ENCODE results near the gene PSMG3.

DNA sequence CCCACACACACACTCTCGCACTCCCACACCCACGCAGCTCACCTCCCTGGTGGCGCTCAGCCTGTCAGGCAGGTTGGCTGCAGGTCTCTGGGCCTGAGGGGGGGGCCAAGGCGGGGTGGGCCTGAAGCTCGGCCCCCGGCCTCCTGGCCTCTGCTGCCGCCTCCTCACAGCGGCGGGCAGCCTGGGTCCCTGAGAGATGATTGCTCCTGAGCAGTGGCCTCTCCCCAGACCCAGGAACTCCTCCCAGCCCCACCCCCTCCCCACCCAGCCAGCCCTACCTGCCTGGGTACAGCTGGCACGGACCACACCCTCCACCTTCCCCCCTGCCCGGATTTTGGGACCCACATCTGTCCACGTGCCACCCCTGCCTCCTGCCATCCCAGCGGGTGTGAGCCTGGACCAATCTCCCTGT, 9.2 kb downstream of the PSMG3 start:
- TF ChIP-seq ZNF776 (tag by site-specific recombination; IDR thresholded peaks at IDR 0.05; ENCODE audit: borderline replicate concordance) = no peak
- TF ChIP-seq ZNF629 (tag by site-specific recombination; IDR thresholded peaks at IDR 0.05) = no peak
- no peak for TF ChIP-seq ZNF549 (tag by site-specific recombination; IDR thresholded peaks at IDR 0.05)
- TF ChIP-seq, protein P1, sequence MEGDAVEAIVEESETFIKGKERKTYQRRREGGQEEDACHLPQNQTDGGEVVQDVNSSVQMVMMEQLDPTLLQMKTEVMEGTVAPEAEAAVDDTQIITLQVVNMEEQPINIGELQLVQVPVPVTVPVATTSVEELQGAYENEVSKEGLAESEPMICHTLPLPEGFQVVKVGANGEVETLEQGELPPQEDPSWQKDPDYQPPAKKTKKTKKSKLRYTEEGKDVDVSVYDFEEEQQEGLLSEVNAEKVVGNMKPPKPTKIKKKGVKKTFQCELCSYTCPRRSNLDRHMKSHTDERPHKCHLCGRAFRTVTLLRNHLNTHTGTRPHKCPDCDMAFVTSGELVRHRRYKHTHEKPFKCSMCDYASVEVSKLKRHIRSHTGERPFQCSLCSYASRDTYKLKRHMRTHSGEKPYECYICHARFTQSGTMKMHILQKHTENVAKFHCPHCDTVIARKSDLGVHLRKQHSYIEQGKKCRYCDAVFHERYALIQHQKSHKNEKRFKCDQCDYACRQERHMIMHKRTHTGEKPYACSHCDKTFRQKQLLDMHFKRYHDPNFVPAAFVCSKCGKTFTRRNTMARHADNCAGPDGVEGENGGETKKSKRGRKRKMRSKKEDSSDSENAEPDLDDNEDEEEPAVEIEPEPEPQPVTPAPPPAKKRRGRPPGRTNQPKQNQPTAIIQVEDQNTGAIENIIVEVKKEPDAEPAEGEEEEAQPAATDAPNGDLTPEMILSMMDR (tag by site-specific recombination; IDR thresholded peaks at IDR 0.05) = no peak
- TF ChIP-seq ZNF777 (tag by site-specific recombination; IDR thresholded peaks at IDR 0.05; ENCODE audit: borderline replicate concordance) = no peak
- TF ChIP-seq ZFP37 (tag by site-specific recombination; IDR thresholded peaks at IDR 0.05) = no peak
- TF ChIP-seq ZNF23 (tag by site-specific recombination; IDR thresholded peaks at IDR 0.05; ENCODE audit: borderline replicate concordance) = no peak
- TF ChIP-seq ZNF274 (IDR thresholded peaks at IDR 0.05; ENCODE audit: low read length) = no peak
- no peak for TF ChIP-seq ZNF274 (tag by site-specific recombination; IDR thresholded peaks at IDR 0.05; ENCODE audit: borderline replicate concordance)
- no peak for TF ChIP-seq ZNF449 (tag by site-specific recombination; IDR thresholded peaks at IDR 0.05)
- no peak for TF ChIP-seq YY1 (tag by site-specific recombination; IDR thresholded peaks at IDR 0.05)

All from HEK293 (cell line).